HG03354 (cell line): ENCODE measurements around the gene ZAR1.

Experiments
- ATAC-seq: cut with Tn5 transposase; IDR thresholded peaks from one replicate; pipeline ENCODE4 v1.9.1; 2021; ENCODE audit warnings: mild to moderate bottlenecking; ENCODE audit not compliant: unreplicated experiment, poor library complexity, severe bottlenecking

Gene ZAR1

DNA sequence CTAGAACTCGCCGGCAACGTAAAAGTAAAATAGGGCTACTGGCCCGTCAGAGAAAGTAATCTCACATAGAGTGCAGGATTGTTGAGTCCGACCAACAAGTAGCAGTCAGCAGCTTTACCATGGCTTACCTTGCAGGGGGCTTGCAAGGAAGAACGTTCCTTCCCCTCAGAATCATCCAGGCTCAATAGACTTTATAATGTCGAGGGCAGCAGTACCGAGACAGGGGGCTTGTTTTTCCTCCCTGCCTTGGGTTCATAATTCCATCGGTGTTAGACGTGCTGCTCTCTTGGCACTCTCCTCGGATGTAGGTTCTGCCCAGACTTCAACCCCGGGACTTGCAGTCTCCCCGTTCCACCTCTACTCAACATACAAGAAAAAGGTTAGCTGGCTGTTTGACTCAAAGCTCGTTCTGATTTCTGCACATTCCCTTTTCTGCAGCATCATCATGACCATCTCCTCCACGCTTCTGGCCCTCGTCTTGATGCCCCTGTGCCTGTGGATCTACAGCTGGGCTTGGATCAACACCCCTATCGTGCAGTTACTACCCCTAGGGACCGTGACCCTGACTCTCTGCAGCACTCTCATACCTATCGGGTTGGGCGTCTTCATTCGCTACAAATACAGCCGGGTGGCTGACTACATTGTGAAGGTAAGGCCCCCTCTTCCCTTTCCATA, 5.4 kb upstream of the ZAR1 start:
- ATAC-seq, result no peak

DNA sequence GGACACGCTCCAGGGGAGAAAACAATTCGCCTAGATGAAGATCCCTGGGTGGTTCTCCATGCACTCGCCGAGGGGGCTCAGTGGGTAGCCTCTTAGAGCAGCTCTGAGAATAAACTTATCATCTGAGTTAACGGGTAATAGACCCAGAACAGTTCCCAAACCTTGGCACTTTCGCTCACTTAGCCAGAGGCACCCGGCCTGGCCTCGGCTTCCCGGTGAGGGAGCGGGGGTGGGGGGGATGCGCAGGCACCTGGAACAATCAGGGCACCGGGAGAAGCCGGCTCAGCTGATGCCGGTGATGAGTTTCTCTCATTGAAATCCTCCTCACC, 405 bp upstream of the ZAR1 start:
- no peak for ATAC-seq

- no peak for ATAC-seq
Measured at GRCh38 chr4:48490680-48491513, 845 bp downstream of the ZAR1 start.

DNA sequence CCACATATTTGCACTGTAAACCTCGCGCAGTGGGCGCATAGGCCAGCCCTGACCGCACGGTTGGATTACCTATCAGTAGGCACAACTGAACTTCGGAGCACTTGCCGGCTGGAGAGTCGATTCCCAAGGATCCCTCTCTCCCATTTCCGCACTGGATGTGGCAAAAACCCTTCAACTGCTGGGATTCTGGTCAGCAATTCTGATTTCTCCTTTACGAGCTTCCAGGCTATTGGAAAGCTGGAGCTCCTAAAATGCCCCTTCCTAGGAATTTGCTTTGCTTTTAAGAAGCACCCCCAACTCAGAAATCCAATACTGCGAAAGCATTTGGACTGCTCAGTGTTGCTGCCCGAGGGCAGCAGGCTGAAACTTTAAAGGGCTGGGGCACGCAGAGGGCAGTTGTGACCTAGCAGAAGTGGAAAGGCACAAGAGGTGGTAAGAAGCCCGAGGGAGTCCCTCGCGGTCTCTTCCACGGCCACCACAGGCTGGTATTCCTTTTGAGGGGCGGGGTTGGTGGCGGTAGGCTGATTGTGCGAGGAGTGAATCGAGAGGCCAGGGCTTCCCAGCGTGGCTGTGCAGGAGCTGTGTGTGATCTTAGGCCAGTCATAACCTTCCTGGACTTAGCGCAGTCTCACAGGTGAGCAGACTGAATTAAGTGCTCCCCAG, 1.6 kb downstream of the ZAR1 start:
- no peak for ATAC-seq

GRCh38 chr4:48493452-48494100, 3.5 kb downstream of the ZAR1 start:
- ATAC-seq, result no peak

- no peak for ATAC-seq
Measured at GRCh38 chr4:48495941-48496340, 5.9 kb downstream of the ZAR1 start.

DNA sequence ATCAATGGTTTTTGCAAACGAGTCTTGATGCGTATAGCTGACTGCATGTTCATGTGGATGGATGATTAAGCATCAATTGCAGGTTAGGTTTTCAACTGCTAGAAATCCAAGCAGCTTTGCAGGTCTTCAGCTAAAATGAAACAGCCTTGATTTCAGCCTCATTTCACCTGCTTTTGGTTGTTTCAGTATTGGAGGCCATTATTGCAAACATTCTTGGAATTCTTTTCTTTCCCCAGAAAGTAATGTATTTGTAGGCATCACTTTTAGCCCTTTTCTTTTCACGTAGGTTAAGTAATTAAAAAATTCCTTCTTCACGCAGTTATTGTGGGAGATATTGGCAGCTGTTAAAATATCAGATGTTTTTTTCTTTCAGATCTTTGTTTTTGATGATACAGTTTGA, 8.8 kb downstream of the ZAR1 start:
- ATAC-seq, result no peak

- ATAC-seq, result peak; percentile 89
Measured at GRCh38 chr4:48499551-48500066, 9.6 kb downstream of the ZAR1 start.

DNA sequence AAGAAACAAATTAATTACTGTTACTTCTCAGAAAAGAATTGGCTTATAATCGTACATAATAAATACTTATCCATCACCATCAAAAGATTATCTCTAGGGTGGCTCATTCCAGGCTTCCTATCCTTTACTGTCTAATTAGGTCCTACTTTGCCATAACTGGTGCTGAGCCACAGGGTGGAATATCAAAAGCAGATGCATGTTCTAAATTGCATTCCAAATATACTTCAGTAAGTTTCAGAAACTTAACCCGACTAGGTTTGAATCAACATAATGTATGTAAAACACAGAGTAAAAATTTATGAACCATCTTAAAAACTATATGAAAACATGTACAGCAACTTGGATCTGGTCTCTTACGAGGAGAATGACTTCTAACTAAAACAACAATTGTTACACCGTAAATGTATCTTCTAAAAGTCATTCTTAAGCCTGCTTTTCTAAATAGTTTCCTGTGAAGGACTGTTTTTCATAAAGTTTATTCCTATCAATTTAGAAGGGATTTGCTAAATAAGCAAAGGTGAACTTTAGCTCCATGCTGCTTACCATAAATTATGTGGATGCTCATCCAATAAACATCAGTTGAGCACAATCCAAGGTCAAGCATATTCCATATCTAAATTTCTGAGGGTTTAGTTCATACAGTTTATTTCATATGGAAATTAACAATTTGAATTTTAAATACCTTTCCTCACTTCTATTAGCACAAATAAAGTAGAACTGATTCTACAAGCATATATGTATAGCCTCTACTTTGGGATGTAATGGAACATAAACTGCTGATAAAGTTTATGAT, 13.4 kb downstream of the ZAR1 start:
- no peak for ATAC-seq

DNA sequence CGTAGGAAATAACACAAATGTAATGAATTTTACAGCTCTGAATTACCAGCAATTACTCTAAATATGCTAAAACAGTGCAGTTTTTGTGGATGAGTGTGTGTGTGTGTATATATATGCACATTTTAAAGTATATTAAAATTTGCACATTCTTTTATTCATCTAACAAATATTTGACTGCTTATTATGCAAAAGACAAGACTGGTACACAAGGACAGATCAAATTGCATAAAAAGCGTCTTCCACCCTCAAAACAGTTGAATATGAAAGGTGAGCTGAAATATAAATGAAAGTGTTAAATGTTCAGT, 13.9 kb downstream of the ZAR1 start:
- ATAC-seq, result no peak

GRCh38 chr4:48504352-48504751, 14.3 kb downstream of the ZAR1 start:
- ATAC-seq, result no peak

GRCh38 chr4:48506716-48507115, 16.7 kb downstream of the ZAR1 start:
- ATAC-seq, result no peak

- no peak for ATAC-seq
Measured at GRCh38 chr4:48509543-48509942, 19.5 kb downstream of the ZAR1 start.

- no peak for ATAC-seq
Measured at GRCh38 chr4:48518143-48518542, 28.1 kb downstream of the ZAR1 start.

DNA sequence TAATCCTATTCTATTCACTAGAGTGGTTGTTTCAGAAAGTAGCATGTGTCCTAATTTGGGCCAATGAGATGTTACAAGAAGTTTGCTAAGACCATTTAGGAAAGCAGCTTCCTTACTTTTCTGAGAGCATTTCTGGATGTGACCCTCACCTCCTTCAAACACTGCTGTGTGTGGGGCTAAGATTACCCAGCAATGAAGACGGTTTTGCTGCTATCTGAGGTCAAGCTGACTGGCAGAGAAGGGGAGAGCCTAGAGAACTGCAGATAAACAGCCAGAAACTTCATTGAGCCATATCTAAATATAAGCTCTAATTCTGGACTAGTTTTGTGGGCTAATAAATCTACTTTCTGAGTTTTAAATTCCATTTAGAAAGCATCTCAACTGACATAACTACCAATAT, 36.4 kb downstream of the ZAR1 start:
- ATAC-seq, result no peak

- ATAC-seq, result no peak
Measured at GRCh38 chr4:48538358-48538757, 48.3 kb downstream of the ZAR1 start.

DNA sequence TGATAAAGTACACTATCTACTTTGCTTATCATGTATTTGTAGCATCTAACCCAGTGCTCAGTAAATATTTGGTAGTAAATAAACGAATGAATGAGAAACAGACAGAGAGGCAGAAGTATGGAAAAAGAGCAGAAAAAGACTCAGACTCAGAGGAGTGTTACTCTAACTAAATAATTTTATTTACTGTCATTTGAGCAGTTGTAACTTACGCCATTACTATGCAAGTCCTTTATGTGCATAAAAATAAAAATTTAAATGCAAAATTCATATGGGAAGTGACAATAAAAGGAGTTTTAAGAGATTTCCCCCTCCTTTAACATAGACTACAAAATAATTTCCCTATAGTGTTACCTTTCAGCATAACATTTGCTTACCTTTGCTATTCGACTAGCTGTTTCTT, 49.5 kb downstream of the ZAR1 start:
- ATAC-seq, result no peak

DNA sequence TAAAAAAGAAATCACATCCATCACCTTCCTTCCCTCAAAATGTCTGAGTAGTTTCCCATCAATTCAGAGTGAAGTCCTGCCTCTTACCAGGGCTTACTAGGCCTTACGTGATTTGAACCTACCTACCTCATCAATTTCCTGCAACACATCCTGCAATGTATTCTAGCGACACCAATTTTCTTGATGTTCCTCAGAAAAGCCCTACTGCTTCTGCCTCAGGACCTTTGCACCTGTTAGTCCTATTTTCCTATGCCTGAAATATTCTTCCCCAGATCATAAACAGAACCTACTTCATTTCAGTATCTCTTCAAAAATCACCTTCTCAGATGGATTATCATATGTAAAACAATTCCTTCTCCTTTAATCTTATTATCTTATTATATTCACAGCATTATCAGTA, 52.8 kb downstream of the ZAR1 start:
- no peak for ATAC-seq

GRCh38 chr4:48543796-48544195, 53.7 kb downstream of the ZAR1 start:
- no peak for ATAC-seq
